Measurements from ENCODE around the gene SPI1.

SPI1 gene

GRCh38 chr11:47388697-47389576 lies 10.6 kb upstream of the SPI1 start:
- DNase-seq (ENCODE audit: low read depth) = no peak

- no peak for DNase-seq (ENCODE audit: low read depth)
Measured at GRCh38 chr11:47387944-47388696, 9.8 kb upstream of the SPI1 start.

- DNase-seq (ENCODE audit: low read depth) = no peak
Measured at GRCh38 chr11:47384498-47384897, 6.2 kb upstream of the SPI1 start.

GRCh38 chr11:47383071-47383470 lies 4.7 kb upstream of the SPI1 start:
- DNase-seq (ENCODE audit: low read depth) = no peak

- no peak for DNase-seq (ENCODE audit: low read depth)
Measured at GRCh38 chr11:47380078-47380477, 1.7 kb upstream of the SPI1 start.

GRCh38 chr11:47379317-47379716 lies 970 bp upstream of the SPI1 start:
- no peak for DNase-seq (ENCODE audit: low read depth)

- no peak for DNase-seq (ENCODE audit: low read depth)
Measured at GRCh38 chr11:47378836-47379170, 456 bp upstream of the SPI1 start.

- DNase-seq (ENCODE audit: low read depth) = no peak
Measured at GRCh38 chr11:47377571-47378009, 757 bp downstream of the SPI1 start.

- DNase-seq (ENCODE audit: low read depth) = no peak
Measured at GRCh38 chr11:47376525-47377371, 1.6 kb downstream of the SPI1 start.

- DNase-seq (ENCODE audit: low read depth) = no peak
Measured at GRCh38 chr11:47376107-47376524, 2.2 kb downstream of the SPI1 start.

GRCh38 chr11:47375546-47376085 lies 2.7 kb downstream of the SPI1 start:
- DNase-seq (ENCODE audit: low read depth) = no peak

- no peak for DNase-seq (ENCODE audit: low read depth)
Measured at GRCh38 chr11:47375020-47375419, 3.3 kb downstream of the SPI1 start.

GRCh38 chr11:47374720-47375019 lies 3.7 kb downstream of the SPI1 start:
- DNase-seq (ENCODE audit: low read depth) = no peak

GRCh38 chr11:47373876-47374719 lies 4.2 kb downstream of the SPI1 start:
- DNase-seq (ENCODE audit: low read depth) = peak; percentile 77

GRCh38 chr11:47372422-47372821 lies 5.9 kb downstream of the SPI1 start:
- DNase-seq (ENCODE audit: low read depth) = no peak

- DNase-seq (ENCODE audit: low read depth) = no peak
Measured at GRCh38 chr11:47369676-47370075, 8.7 kb downstream of the SPI1 start.

- DNase-seq (ENCODE audit: low read depth) = no peak
Measured at GRCh38 chr11:47366020-47366490, 12.3 kb downstream of the SPI1 start.

- DNase-seq (ENCODE audit: low read depth) = no peak
Measured at GRCh38 chr11:47361419-47361818, 16.9 kb downstream of the SPI1 start.

- DNase-seq (ENCODE audit: low read depth) = no peak
Measured at GRCh38 chr11:47360341-47360740, 18.0 kb downstream of the SPI1 start.

GRCh38 chr11:47359586-47359985 lies 18.8 kb downstream of the SPI1 start:
- no peak for DNase-seq (ENCODE audit: low read depth)

GRCh38 chr11:47359162-47359561 lies 19.2 kb downstream of the SPI1 start:
- DNase-seq (ENCODE audit: low read depth) = no peak

All from activated T-helper 1 cell treated with Interleukin-2 at 50 U/mL for 16 hours (primary cell).